Measurements from ENCODE around the gene TCEANC.

TCEANC gene

DNA sequence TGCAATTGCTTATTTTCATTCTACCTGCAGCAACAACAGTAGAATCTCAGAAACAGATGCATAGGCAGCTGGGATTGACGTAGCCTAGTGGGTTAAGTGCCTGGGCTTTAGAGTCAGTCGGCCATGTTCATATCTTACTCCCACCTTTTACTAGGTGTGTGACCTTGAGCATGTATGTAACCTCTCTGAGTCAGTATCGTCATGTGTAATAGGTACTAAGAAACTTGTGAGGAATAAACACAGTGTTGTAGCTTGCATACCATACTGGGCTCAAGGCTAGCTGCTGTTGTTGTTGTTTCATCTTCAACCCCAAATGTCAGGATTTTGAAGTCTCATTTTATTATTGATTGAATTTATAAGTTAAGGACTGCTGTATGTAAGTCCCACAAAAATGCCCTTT lies 50.2 kb downstream of the TCEANC start:
- TF ChIP-seq EZH2 (IDR thresholded peaks at IDR 0.05; ENCODE audit: borderline replicate concordance, low read depth, low read length, severe bottlenecking) (no peak), CTCF (IDR thresholded peaks at IDR 0.05; ENCODE audit: borderline replicate concordance, extremely low read depth, low read length, poor library complexity, severe bottlenecking) (no peak)
- no peak overlapping the region for H2AFZ ChIP-seq (ENCODE audit: low read depth, low read length)
- no peak overlapping the region for H3K4me3 ChIP-seq (ENCODE audit: low read depth in 1 of 2, low read length in 2 of 2)
- no peaks in the 10 kb centered on the region; the same call in none of the 2 replicates for H3K36me3 ChIP-seq (ENCODE audit: insufficient read depth, low read length)
- ATAC-seq (ENCODE audit: insufficient read depth, low read depth) (no peak), DNase-seq (no peak)
- no peak overlapping the region for H3K9ac ChIP-seq (ENCODE audit: low read depth, low read length)
- no peaks in the 10 kb centered on the region for H3K27me3 ChIP-seq (ENCODE audit: insufficient read depth, low read length, poor library complexity)
- peaks cover 8% of the 10 kb centered on the region; the same call in 1 of the 2 replicates for H4K20me1 ChIP-seq (ENCODE audit: insufficient read depth, low read length)
- H3K79me2 ChIP-seq (ENCODE audit: insufficient read depth, low read length): peaks cover 59% of the 10 kb centered on the region
- no peak overlapping the region for H3K4me2 ChIP-seq (ENCODE audit: insufficient read depth, low read length)
- no peaks in the 10 kb centered on the region for H3K4me1 ChIP-seq (ENCODE audit: insufficient read depth, low read length)
- no peak overlapping the region for H3K27ac ChIP-seq (ENCODE audit: low read length)
- H3K9me3 ChIP-seq (ENCODE audit: insufficient read depth, low read length, severe bottlenecking): no peaks in the 10 kb centered on the region

- H3K4me3 ChIP-seq (ENCODE audit: low read depth in 1 of 2, low read length in 2 of 2): no peak overlapping the region
- H3K36me3 ChIP-seq (ENCODE audit: insufficient read depth, low read length): no peaks in the 10 kb centered on the region; the same call in none of the 2 replicates
- no peaks in the 10 kb centered on the region for H3K27me3 ChIP-seq (ENCODE audit: insufficient read depth, low read length, poor library complexity)
- H3K4me2 ChIP-seq (ENCODE audit: insufficient read depth, low read length): no peak overlapping the region
- peaks cover 8% of the 10 kb centered on the region; the same call in 1 of the 2 replicates for H4K20me1 ChIP-seq (ENCODE audit: insufficient read depth, low read length)
- no peak overlapping the region for H2AFZ ChIP-seq (ENCODE audit: low read depth, low read length)
- H3K4me1 ChIP-seq (ENCODE audit: insufficient read depth, low read length): no peaks in the 10 kb centered on the region
- DNase-seq (no peak), ATAC-seq (ENCODE audit: insufficient read depth, low read depth) (no peak)
- TF ChIP-seq CTCF (IDR thresholded peaks at IDR 0.05; ENCODE audit: borderline replicate concordance, extremely low read depth, low read length, poor library complexity, severe bottlenecking): no peak
- no peak for TF ChIP-seq EZH2 (IDR thresholded peaks at IDR 0.05; ENCODE audit: borderline replicate concordance, low read depth, low read length, severe bottlenecking)
- H3K79me2 ChIP-seq (ENCODE audit: insufficient read depth, low read length): peaks cover 55% of the 10 kb centered on the region
- no peaks in the 10 kb centered on the region for H3K9me3 ChIP-seq (ENCODE audit: insufficient read depth, low read length, severe bottlenecking)
- no peak overlapping the region for H3K27ac ChIP-seq (ENCODE audit: low read length)
- no peak overlapping the region for H3K9ac ChIP-seq (ENCODE audit: low read depth, low read length)
Measured at GRCh38 chrX:13703589-13703988, 50.6 kb downstream of the TCEANC start.

GRCh38 chrX:13711141-13711540 lies 58.2 kb downstream of the TCEANC start:
- TF ChIP-seq EZH2 (IDR thresholded peaks at IDR 0.05; ENCODE audit: borderline replicate concordance, low read depth, low read length, severe bottlenecking) (no peak), CTCF (IDR thresholded peaks at IDR 0.05; ENCODE audit: borderline replicate concordance, extremely low read depth, low read length, poor library complexity, severe bottlenecking) (no peak)
- DNase-seq: no peak
- no peaks in the 10 kb centered on the region for H4K20me1 ChIP-seq (ENCODE audit: insufficient read depth, low read length)
- H3K36me3 ChIP-seq (ENCODE audit: insufficient read depth, low read length): peaks cover 27% of the 10 kb centered on the region
- H3K9ac ChIP-seq (ENCODE audit: low read depth, low read length): no peak overlapping the region
- H2AFZ ChIP-seq (ENCODE audit: low read depth, low read length): no peak overlapping the region
- H3K79me2 ChIP-seq (ENCODE audit: insufficient read depth, low read length): peaks cover 14% of the 10 kb centered on the region; the same call in 1 of the 2 replicates
- H3K27me3 ChIP-seq (ENCODE audit: insufficient read depth, low read length, poor library complexity): no peaks in the 10 kb centered on the region
- H3K4me3 ChIP-seq (ENCODE audit: low read depth in 1 of 2, low read length in 2 of 2): no peak overlapping the region
- no peaks in the 10 kb centered on the region for H3K9me3 ChIP-seq (ENCODE audit: insufficient read depth, low read length, severe bottlenecking)
- no peak for ATAC-seq (ENCODE audit: insufficient read depth, low read depth)
- no peak overlapping the region for H3K27ac ChIP-seq (ENCODE audit: low read length)
- H3K4me1 ChIP-seq (ENCODE audit: insufficient read depth, low read length): no peaks in the 10 kb centered on the region
- no peak overlapping the region for H3K4me2 ChIP-seq (ENCODE audit: insufficient read depth, low read length)
